AG04450 (cell line): ENCODE measurements around the gene APOL4. TPM values are rescaled to one million over a fixed set of nuclear protein-coding genes. Genes with fewer than 3 reads are reported as not detected.

Experiments used
- CTCF ChIA-PET: fragments of 300-600, 350-600 bp; formaldehyde crosslinking; extraction: SDS; loops from one replicate; lab custom pipeline; 2022; ENCODE audit warnings: antibody characterized with exemption, inconsistent platforms; lab: Charles Lee
- POLR2A ChIA-PET: fragments of 350-600 bp; formaldehyde crosslinking; extraction: SDS; loops from one replicate; lab custom pipeline; 2021; ENCODE audit warnings: antibody characterized with exemption, inconsistent platforms; lab: Yijun Ruan, JAX
- DNase-seq: peaks from one replicate; pipeline ENCODE4 v3.0.0-alpha.2; 2011; ENCODE audit warnings: low read depth, low spot score
- H3K27ac ChIP-seq: one replicate; pipeline ENCODE4 v1.5.1; 2012; ENCODE audit warnings: low read depth, low read length, control low read depth
- H3K27me3 ChIP-seq: one replicate; pipeline ENCODE4 v1.6.0; 2012; ENCODE audit warnings: low read length; ENCODE audit not compliant: control insufficient read depth, insufficient read depth
- H3K4me3 ChIP-seq: 2 replicates; pipeline ENCODE4 v1.5.1; 2011; ENCODE audit warnings: mild to moderate bottlenecking, low read depth, low read length, control low read depth
- H3K9me3 ChIP-seq: 2 replicates; pipeline ENCODE4 v1.5.1; 2012; ENCODE audit warnings: low read length; ENCODE audit not compliant: control insufficient read depth, insufficient read depth
- polyA plus RNA-seq: library from polyadenylated mRNA; depleted of rRNA; stranded (reverse); fragments of >200 nt; gene quantifications from 2 replicates; pipeline ENCODE4 v1.2.3, GENCODE V29; 2011
- TF ChIP-seq, protein P1 (sequence below): IDR thresholded peaks from 2 replicates; pipeline ENCODE4 v1.5.1; 2011; ENCODE audit warnings: low read depth, low read length, control low read depth, inconsistent platforms

Gene APOL4
- polyA plus RNA-seq, 1 experiment: 0.21 TPM

GRCh38 chr22:36185828-36186624, 15.6 kb downstream of the APOL4 start:
- POLR2A ChIA-PET: interaction anchor here (0.6 kb wide), 1 partner anchor 323 kb away, joined by 7 read pairs; no protein-coding TSS in a partner anchor

GRCh38 chr22:36184433-36185025, 17.1 kb downstream of the APOL4 start:
- H3K27me3 ChIP-seq: peaks cover 38% of the 10 kb centered on the region
- TF ChIP-seq, protein P1, sequence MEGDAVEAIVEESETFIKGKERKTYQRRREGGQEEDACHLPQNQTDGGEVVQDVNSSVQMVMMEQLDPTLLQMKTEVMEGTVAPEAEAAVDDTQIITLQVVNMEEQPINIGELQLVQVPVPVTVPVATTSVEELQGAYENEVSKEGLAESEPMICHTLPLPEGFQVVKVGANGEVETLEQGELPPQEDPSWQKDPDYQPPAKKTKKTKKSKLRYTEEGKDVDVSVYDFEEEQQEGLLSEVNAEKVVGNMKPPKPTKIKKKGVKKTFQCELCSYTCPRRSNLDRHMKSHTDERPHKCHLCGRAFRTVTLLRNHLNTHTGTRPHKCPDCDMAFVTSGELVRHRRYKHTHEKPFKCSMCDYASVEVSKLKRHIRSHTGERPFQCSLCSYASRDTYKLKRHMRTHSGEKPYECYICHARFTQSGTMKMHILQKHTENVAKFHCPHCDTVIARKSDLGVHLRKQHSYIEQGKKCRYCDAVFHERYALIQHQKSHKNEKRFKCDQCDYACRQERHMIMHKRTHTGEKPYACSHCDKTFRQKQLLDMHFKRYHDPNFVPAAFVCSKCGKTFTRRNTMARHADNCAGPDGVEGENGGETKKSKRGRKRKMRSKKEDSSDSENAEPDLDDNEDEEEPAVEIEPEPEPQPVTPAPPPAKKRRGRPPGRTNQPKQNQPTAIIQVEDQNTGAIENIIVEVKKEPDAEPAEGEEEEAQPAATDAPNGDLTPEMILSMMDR: no peak
- no peak overlapping the region for H3K27ac ChIP-seq
- ChIA-PET POLR2A (no interaction called here), CTCF (no interaction called here)
- H3K4me3 ChIP-seq: no peak overlapping the region
- no peaks in the 10 kb centered on the region for H3K9me3 ChIP-seq
- DNase-seq: no peak

More at GRCh38 chr22:36185828-36186624, 15.6 kb downstream of the APOL4 start:
- CTCF ChIA-PET: interaction anchor here (1.2 kb wide), 1 partner anchor 301 kb away, joined by 4 read pairs; no protein-coding TSS in a partner anchor
- Histone ChIP-seq H3K27me3 (peaks cover 41% of the 10 kb centered on the region), H3K27ac (no peak overlapping the region), H3K4me3 (no peak overlapping the region), H3K9me3 (no peaks in the 10 kb centered on the region)
- no peak for DNase-seq
- TF ChIP-seq, protein P1: no peak

DNA sequence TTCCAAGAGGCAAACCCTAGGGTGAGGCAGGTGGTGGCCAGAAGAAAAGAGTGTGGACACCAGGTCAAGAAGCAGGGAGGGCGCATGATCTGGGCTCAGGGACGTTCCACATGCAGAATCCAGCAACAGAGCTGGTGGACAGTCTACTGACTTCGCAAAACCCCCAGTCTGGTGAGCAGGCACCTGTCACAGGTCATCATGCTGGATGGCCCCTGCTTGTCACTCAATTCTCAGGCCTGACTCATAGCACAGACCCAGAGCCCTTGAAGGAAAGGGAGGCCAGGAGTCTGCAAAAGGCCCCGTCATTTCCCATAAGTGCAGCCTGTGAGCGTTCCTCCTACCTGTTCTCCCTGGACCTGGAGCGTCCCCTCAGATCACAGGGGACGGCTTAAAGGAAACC, 18.2 kb downstream of the APOL4 start:
- ChIA-PET CTCF (interaction anchor here (0.7 kb wide), 1 partner anchor 39 kb away, joined by 4 read pairs; no protein-coding TSS in a partner anchor), POLR2A (no interaction called here)
- TF ChIP-seq, protein P1: no peak
- Histone ChIP-seq H3K4me3 (no peak overlapping the region), H3K9me3 (no peaks in the 10 kb centered on the region), H3K27me3 (peaks cover 28% of the 10 kb centered on the region), H3K27ac (no peak overlapping the region)
- DNase-seq: no peak

DNA sequence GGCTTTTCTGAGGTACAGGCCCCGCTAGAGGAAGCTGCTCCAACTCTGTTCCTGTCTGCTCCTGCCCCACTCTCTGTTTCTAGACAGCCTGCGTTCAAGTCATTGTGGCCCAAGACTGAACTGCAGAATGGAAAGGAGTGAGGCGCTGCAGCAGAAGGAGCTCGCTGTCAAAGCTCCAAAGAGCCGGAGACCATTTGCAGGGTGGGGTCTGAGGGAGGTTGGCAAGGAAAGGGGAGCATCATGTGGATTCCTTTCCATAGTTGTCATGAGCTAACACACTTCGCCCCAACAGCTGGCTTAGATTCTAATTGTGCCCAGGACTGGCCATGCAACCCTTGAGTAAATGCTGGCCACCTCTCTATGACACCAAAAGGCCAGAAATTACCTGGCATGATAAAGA, 18.8 kb downstream of the APOL4 start:
- POLR2A ChIA-PET: no interaction called here
- TF ChIP-seq, protein P1: no peak
- H3K4me3 ChIP-seq: no peak overlapping the region
- H3K9me3 ChIP-seq: no peaks in the 10 kb centered on the region
- DNase-seq: no peak
- CTCF ChIA-PET: interaction anchor here (0.5 to 0.7 kb wide), 2 partner anchors 38 to 1026 kb away, joined by 4 read pairs; no protein-coding TSS in a partner anchor
- H3K27me3 ChIP-seq: peaks cover 23% of the 10 kb centered on the region
- H3K27ac ChIP-seq: no peak overlapping the region

DNA sequence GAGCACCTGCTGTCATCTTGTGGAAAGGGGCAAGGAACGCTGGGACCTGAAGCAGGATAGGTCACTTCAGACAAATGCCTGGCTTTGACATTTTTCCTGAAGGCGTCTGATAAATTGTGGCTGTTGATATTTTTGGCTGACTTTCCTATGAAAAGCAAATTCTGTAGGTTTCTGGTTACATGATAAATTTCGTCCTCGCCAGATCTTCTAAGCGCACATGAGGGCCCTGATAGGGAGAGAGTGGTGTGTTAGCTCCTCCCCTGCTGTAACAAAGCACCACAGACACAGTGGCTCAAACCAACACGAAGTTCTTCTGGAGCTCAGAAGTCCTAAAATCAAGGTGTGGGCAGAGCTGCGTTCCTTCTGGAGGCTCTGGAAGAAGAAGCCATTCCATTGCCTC, 19.6 kb downstream of the APOL4 start:
- Histone ChIP-seq H3K27ac (no peak overlapping the region), H3K4me3 (no peak overlapping the region), H3K27me3 (peaks cover 23% of the 10 kb centered on the region), H3K9me3 (no peaks in the 10 kb centered on the region)
- CTCF ChIA-PET: interaction anchor here (0.8 to 5.2 kb wide), 5 partner anchors 18 to 38 kb away, joined by 3 to 74 read pairs (median 3); partner anchors contain the start of gene APOL3
- no peak for DNase-seq
- POLR2A ChIA-PET: no interaction called here
- TF ChIP-seq, protein P1: no peak
